Cardiac muscle cell (in vitro differentiated cells and primary cell): Measurements from ENCODE around the gene NEDD4L. TPM values are rescaled to one million over a fixed set of nuclear protein-coding genes. Genes with fewer than 3 reads are reported as not detected.
A peak's percentile ranks its signal among the peaks of the same experiment; 100 is the strongest.

Source experiments
- DNase-seq, 2 donors: peaks; one replicate each; pipeline versions ENCODE4 v3.0.0 to v3.0.0-alpha.2; 2010 to 2017; ENCODE audit warnings: low read depth in 1 of 2, low spot score in 1 of 2
- H3K27ac ChIP-seq: fragments of 200-600 bp; sonication (generic); 2 replicates; pipeline ENCODE4 v1.5.1; 2016
- H3K27me3 ChIP-seq: fragments of 200-600 bp; sonication (generic); 2 replicates; pipeline ENCODE4 v1.6.0; 2016; ENCODE audit warnings: control low read depth
- H3K36me3 ChIP-seq: fragments of 200-600 bp; sonication (generic); 2 replicates; pipeline ENCODE4 v1.5.1; 2016; ENCODE audit warnings: control low read depth
- H3K4me1 ChIP-seq: fragments of 200-600 bp; sonication (generic); 2 replicates; pipeline ENCODE4 v1.8.1; 2017; ENCODE audit warnings: low read depth, mild to moderate bottlenecking, mixed run types
- H3K4me3 ChIP-seq: fragments of 200-600 bp; sonication (generic); 2 replicates; pipeline ENCODE4 v1.5.1; 2016; ENCODE audit warnings: mild to moderate bottlenecking
- H3K9me3 ChIP-seq: fragments of 200-600 bp; sonication (generic); 2 replicates; pipeline ENCODE4 v1.5.1; 2017; ENCODE audit warnings: low read depth, mild to moderate bottlenecking, control low read depth
- polyA plus RNA-seq: library from polyadenylated mRNA; unstranded; fragments of >200 nt; fragmentation: Nextera tagmentation; extraction: Ambion mirVana; gene quantifications from 2 replicates; pipeline ENCODE4 v1.2.1, GENCODE V29; 2016
- total RNA-seq: library from RNA; depleted of rRNA; stranded (reverse); fragments of >200 nt; gene quantifications from 2 replicates; pipeline ENCODE4 v1.2.3, GENCODE V29; 2016
- TF ChIP-seq, protein P1 (sequence below): IDR thresholded peaks from 2 replicates; pipeline ENCODE4 v1.5.1; 2012; ENCODE audit warnings: low read depth, mild to moderate bottlenecking, low read length

NEDD4L gene
- total and polyA plus RNA-seq, 2 experiments from 2014 or later: 30.8 to 40.5 TPM

DNA sequence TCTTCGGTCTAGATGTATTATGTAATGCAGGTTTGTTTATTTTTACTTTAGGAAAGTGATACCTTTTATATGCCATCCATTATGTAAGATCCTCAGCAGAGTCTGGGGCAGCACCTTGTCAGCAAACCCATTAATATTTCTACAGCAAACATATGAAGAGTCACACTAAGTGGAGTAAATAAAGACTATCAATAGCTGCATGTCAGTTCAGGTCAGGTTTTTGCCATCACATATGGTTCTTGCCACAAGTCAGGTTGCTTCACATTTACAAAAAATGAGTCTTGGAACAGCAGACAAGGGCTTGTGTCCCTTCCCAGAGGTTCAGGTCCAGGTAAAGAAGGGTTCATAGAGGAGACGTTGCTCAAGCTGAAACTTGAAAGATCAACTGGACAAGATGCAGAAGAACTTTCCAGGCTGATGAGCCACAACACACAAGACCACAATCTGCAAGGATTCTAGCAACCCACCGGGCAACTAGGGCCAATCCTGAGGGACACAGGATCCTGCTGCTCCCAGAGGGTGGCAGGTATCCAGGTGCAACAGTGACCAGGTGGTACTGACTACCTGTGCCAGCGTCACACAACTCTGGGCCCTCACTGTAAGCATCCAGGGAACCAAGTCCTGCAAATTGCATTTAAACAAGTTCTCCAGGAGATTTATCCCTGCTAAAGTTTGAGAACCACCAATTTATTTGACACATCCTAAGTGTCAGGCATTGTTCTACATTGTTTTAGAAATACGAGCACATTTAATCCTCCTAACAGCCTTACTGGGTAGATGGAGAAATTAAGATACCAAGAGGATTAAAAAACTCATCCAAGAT lies 369.0 kb downstream of the NEDD4L start:
- H3K27ac ChIP-seq: no peak overlapping the region
- H3K9me3 ChIP-seq: no peaks in the 10 kb centered on the region
- no peaks in the 10 kb centered on the region for H3K27me3 ChIP-seq
- no peak for DNase-seq
- TF ChIP-seq, protein P1, sequence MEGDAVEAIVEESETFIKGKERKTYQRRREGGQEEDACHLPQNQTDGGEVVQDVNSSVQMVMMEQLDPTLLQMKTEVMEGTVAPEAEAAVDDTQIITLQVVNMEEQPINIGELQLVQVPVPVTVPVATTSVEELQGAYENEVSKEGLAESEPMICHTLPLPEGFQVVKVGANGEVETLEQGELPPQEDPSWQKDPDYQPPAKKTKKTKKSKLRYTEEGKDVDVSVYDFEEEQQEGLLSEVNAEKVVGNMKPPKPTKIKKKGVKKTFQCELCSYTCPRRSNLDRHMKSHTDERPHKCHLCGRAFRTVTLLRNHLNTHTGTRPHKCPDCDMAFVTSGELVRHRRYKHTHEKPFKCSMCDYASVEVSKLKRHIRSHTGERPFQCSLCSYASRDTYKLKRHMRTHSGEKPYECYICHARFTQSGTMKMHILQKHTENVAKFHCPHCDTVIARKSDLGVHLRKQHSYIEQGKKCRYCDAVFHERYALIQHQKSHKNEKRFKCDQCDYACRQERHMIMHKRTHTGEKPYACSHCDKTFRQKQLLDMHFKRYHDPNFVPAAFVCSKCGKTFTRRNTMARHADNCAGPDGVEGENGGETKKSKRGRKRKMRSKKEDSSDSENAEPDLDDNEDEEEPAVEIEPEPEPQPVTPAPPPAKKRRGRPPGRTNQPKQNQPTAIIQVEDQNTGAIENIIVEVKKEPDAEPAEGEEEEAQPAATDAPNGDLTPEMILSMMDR: no peak
- H3K4me1 ChIP-seq: peaks cover 7% of the 10 kb centered on the region
- no peak overlapping the region for H3K4me3 ChIP-seq
- H3K36me3 ChIP-seq: no peaks in the 10 kb centered on the region

DNA sequence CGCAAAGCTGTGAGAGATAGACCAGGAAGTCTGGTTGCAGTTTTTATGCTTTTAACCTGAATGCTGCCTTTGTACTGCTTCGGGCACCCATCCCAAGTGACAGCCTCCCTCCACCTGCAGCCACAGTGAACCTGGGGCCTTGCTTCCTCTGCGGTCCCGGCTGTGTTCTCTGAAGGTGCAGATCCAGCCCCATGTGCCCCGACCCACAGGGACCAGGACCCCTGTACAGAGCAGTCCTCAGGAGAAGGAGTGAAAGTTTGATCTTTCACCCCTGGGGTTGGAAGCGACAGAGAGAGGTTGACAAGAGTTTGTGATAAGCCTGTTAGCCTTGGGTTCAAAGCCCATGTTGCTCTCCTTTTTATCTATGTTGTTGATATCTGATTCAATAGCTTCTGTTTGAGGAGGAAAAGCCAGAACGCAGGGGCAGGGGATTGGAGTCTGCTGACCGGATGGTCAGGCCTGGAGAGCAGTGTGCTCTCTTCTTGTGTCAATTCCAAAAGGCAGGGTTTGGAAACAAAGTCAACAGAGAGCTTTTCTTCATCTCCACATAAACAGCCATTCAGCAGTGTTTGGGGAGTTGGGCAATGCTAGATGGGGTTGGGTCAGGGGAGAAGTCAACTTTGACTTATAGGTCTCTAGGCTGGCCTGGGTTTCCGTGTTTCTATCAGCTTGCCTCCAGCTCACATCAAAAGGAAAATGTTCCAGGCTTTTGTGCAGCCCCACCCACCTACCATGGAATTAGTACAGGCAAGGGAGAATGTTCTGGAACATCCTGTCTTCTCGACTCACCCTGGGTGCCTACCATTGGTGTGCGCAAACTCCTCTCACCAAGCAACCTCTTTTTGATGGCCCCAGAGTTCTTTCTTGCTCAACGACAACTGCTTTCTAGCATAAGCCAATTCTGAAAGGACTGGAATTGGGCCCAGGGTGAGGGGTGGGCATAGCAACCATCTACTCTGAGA lies 369.9 kb downstream of the NEDD4L start:
- peaks cover 7% of the 10 kb centered on the region for H3K4me1 ChIP-seq
- no peak overlapping the region for H3K27ac ChIP-seq
- TF ChIP-seq, protein P1: no peak
- no peaks in the 10 kb centered on the region for H3K36me3 ChIP-seq
- no peak overlapping the region for H3K4me3 ChIP-seq
- no peaks in the 10 kb centered on the region for H3K27me3 ChIP-seq
- DNase-seq: no peak
- no peaks in the 10 kb centered on the region for H3K9me3 ChIP-seq

- no peak for DNase-seq
- H3K4me3 ChIP-seq: no peak overlapping the region
- no peaks in the 10 kb centered on the region for H3K9me3 ChIP-seq
- H3K36me3 ChIP-seq: no peaks in the 10 kb centered on the region
- H3K4me1 ChIP-seq: peaks cover 7% of the 10 kb centered on the region
- no peaks in the 10 kb centered on the region for H3K27me3 ChIP-seq
- TF ChIP-seq, protein P1: no peak
- no peak overlapping the region for H3K27ac ChIP-seq
Observed at GRCh38 chr18:58416014-58416703, 372.1 kb downstream of the NEDD4L start.

DNA sequence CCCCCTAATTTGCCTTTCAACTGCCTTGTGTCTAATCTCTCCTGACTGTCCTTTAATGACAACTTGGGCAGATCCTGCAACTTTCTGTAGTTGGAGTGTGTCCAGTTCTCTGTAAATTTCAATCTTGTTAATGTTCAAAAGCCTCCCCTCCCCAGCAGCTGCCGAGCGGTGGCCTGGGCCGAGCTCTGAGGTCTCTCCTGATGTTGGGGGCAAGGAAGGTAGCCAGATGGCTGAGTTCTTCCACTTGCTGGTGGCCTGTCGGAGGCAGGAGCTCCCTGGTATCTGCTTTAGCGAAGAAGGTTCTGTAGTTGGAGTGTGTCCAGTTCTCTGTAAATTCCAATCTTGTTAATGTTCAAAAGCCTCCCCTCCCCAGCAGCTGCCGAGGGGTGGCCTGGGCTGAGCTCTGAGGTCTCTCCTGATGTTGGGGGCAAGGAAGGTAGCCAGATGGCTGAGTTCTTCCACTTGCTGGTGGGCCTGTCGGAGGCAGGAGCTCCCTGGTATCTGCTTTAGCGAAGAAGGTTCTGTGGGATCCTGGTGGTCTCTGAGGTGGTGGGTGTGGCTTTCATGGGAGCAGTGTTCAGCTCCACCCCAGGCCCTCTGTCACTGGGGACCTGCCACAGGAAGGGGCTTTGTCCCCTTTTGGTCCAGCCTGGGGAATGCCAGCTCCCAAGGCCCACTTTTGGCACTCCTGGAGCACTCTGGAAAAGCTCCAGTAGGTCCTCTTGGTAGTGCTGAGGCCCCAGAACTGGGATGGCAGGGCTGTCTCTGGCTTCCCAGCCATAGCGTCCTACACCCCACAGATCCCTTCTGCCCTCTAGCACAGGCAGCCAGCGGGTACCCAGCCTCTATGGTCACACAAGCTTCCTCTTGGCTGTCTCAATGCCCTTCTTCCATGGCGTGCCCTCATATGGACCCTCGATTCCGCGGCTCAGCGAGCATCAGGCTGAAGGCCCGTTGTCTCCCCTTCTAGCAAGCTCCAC lies 373.0 kb downstream of the NEDD4L start:
- H3K27ac ChIP-seq: no peak overlapping the region
- no peak overlapping the region for H3K4me3 ChIP-seq
- TF ChIP-seq, protein P1: no peak
- H3K36me3 ChIP-seq: no peaks in the 10 kb centered on the region
- peak in 1 of 2 donors; percentile 75 for DNase-seq
- H3K9me3 ChIP-seq: no peaks in the 10 kb centered on the region
- H3K4me1 ChIP-seq: peaks cover 7% of the 10 kb centered on the region
- no peaks in the 10 kb centered on the region for H3K27me3 ChIP-seq
